SK-N-MC (cell line): ENCODE results near the gene WNT5A.

Experiments
- EZH2 ChIP-seq: fragments of 200-600 bp; sonication (generic); IDR thresholded peaks from one replicate; pipeline ENCODE4 v1.6.1; 2017; ENCODE audit warnings: antibody characterized with exemption
- FOXP2 ChIP-seq: optimal IDR thresholded peaks from 2 replicates; pipeline ENCODE3; 2011; ENCODE audit warnings: mild to moderate bottlenecking, moderate library complexity; ENCODE audit not compliant: insufficient read depth; ENCODE audit errors: extremely low read length, control extremely low read depth
- POLR2AphosphoS5 ChIP-seq: IDR thresholded peaks from 2 replicates; pipeline ENCODE4 v1.6.1; 2012; ENCODE audit warnings: mild to moderate bottlenecking, low read depth, low read length, borderline replicate concordance

GRCh38 chr3:55435491-55435890 lies 51.6 kb downstream of the WNT5A start:
- TF ChIP-seq POLR2AphosphoS5 (no peak), EZH2 (no peak), FOXP2 (no peak)
